ENCODE data around the gene ZBTB7A. TPM values are rescaled to one million over a fixed set of nuclear protein-coding genes. Genes with fewer than 3 reads are reported as not detected.

ZBTB7A gene
- total and polyA plus RNA-seq, 10 of the 15 experiments (the other 5 are each of a cell fraction or from before 2014, with no cell fraction given), result 0.26 to 42.4 (median 4.5) TPM

GRCh38 chr19:4115818-4116385 lies 49.2 kb upstream of the ZBTB7A start:
- no peaks in the 10 kb centered on the region for H4K20me1 ChIP-seq (ENCODE audit: control insufficient read depth, insufficient read depth)
- H3K9me3 ChIP-seq (replicated peaks; ENCODE audit: control insufficient read depth, insufficient read depth, low read length), result no peaks in the 10 kb centered on the region
- ChIA-PET SMC1A (ENCODE audit: uncharacterized antibody, unreplicated experiment) (interaction anchor here (1.0 to 1.8 kb wide), 5 partner anchors 24 to 130 kb away, joined by 3 to 13 read pairs (median 5); no protein-coding TSS in a partner anchor), CTCF (interaction anchor here (1.2 to 3.4 kb wide), 12 partner anchors 10 to 130 kb away, joined by 3 to 25 read pairs (median 8); partner anchors contain the start of gene EEF2), POLR2A (interaction anchor here (0.6 to 1.6 kb wide), 9 partner anchors 11 to 131 kb away, joined by 3 to 12 read pairs (median 5); partner anchors contain the start of gene EEF2), RAD21 (ENCODE audit: unreplicated experiment) (interaction anchor here (0.6 to 2.0 kb wide), 9 partner anchors 12 to 680 kb away, joined by 3 to 11 read pairs (median 8); partner anchors contain the start of gene ZBTB7A)
- peak overlapping the region; percentile 55 for H3K27ac ChIP-seq (ENCODE audit: control insufficient read depth, insufficient read depth)
- peak overlapping the region; percentile 65 for H3K4me2 ChIP-seq (ENCODE audit: control insufficient read depth, insufficient read depth)
- peak overlapping the region; percentile 50; the same call in 1 of the 2 replicates for H3K4me3 ChIP-seq
- peak overlapping the region; percentile 13 for H3K9ac ChIP-seq (ENCODE audit: control insufficient read depth, insufficient read depth, low read length)
- no TSS peak for BruUV-seq (replicated peaks)
- TF ChIP-seq ATF7 (IDR thresholded peaks at IDR 0.05; ENCODE audit: low read depth), result no peak
- 0 out of 2 replicates have a peak, but pooled peaks have one; percentile 1 for TF ChIP-seq SMARCA5 (IDR thresholded peaks at IDR 0.05)
- DNase-seq (ENCODE audit: low read depth, low spot score) (no peak), FAIRE-seq (no peak), ATAC-seq (peak; percentile 68)
- in situ Hi-C loops (cut with MboI) (no loop called here), intact Hi-C loops (cut with micrococcal nuclease; ENCODE audit: unreplicated experiment) (loop anchor here (2.0 kb wide), 1 partner anchor 47 kb away; no protein-coding TSS in a partner anchor)
- H3K36me3 ChIP-seq (ENCODE audit: control insufficient read depth in 2 of 2, insufficient read depth in 2 of 2, low read length in 1 of 2), result peaks cover 21 to 23% of the 10 kb centered on the region in 2 experiments
- H3K79me2 ChIP-seq (ENCODE audit: control insufficient read depth, insufficient read depth, low read length), result peaks cover 20% of the 10 kb centered on the region
- WGBS (ENCODE audit: insufficient coverage, insufficient replicate concordance, low lambda C conversion rate, missing lambda C conversion rate), result 46% methylated on average over 13 of the region's 13 CpGs
- H3K27me3 ChIP-seq (replicated peaks in 1 of 2; ENCODE audit: control insufficient read depth in 2 of 2, insufficient read depth in 2 of 2, low read length in 1 of 2), result no peaks in the 10 kb centered on the region
- peaks cover 21% of the 10 kb centered on the region for H3K4me1 ChIP-seq (ENCODE audit: control insufficient read depth, insufficient read depth, low read length)
- H2AFZ ChIP-seq (ENCODE audit: control insufficient read depth, low read depth, low read length), result no peak overlapping the region

GRCh38 chr19:4115050-4115817 lies 48.5 kb upstream of the ZBTB7A start:
- peak overlapping the region; percentile 65 for H3K4me2 ChIP-seq (ENCODE audit: control insufficient read depth, insufficient read depth)
- peak overlapping the region; percentile 55 for H3K27ac ChIP-seq (ENCODE audit: control insufficient read depth, insufficient read depth)
- peak overlapping the region; percentile 13 for H3K9ac ChIP-seq (ENCODE audit: control insufficient read depth, insufficient read depth, low read length)
- H3K4me3 ChIP-seq, result peak overlapping the region; percentile 50
- CTCF ChIA-PET, result interaction anchor here (1.0 to 3.4 kb wide), 14 partner anchors 9 to 130 kb away, joined by 3 to 25 read pairs (median 6); partner anchors contain the start of gene EEF2
- H3K4me1 ChIP-seq (ENCODE audit: control insufficient read depth, insufficient read depth, low read length), result peaks cover 28% of the 10 kb centered on the region
- in situ Hi-C loops (cut with MboI) (no loop called here), intact Hi-C loops (cut with micrococcal nuclease; ENCODE audit: unreplicated experiment) (loop anchor here (2.0 kb wide), 1 partner anchor 46 kb away; no protein-coding TSS in a partner anchor)
- BruUV-seq (replicated peaks), result no TSS peak
- H3K36me3 ChIP-seq (ENCODE audit: control insufficient read depth in 2 of 2, insufficient read depth in 2 of 2, low read length in 1 of 2), result peaks cover 25 to 29% of the 10 kb centered on the region in 2 experiments
- peak; percentile 93 for FAIRE-seq
- SMC1A ChIA-PET (ENCODE audit: uncharacterized antibody, unreplicated experiment), result interaction anchor here (1.0 to 1.8 kb wide), 9 partner anchors 11 to 129 kb away, joined by 3 to 13 read pairs (median 4); no protein-coding TSS in a partner anchor
- WGBS (ENCODE audit: insufficient coverage, insufficient replicate concordance, low lambda C conversion rate, missing lambda C conversion rate), result 5% methylated on average over 27 of the region's 27 CpGs
- peak; percentile 96 for ATAC-seq
- H3K27me3 ChIP-seq (replicated peaks in 1 of 2; ENCODE audit: control insufficient read depth in 2 of 2, insufficient read depth in 2 of 2, low read length in 1 of 2), result no peaks in the 10 kb centered on the region
- RAD21 ChIA-PET (ENCODE audit: unreplicated experiment), result interaction anchor here (0.5 to 2.0 kb wide), 11 partner anchors 25 to 681 kb away, joined by 3 to 11 read pairs (median 4); partner anchors contain the start of genes EEF2, PIAS4 and ZBTB7A
- POLR2A ChIA-PET, result interaction anchor here (0.6 to 1.6 kb wide), 11 partner anchors 10 to 228 kb away, joined by 3 to 12 read pairs (median 5); partner anchors contain the start of gene EEF2
- H3K79me2 ChIP-seq (ENCODE audit: control insufficient read depth, insufficient read depth, low read length), result peaks cover 17% of the 10 kb centered on the region
- H4K20me1 ChIP-seq (ENCODE audit: control insufficient read depth, insufficient read depth), result no peaks in the 10 kb centered on the region
- H2AFZ ChIP-seq (ENCODE audit: control insufficient read depth, low read depth, low read length), result no peak overlapping the region
- no peaks in the 10 kb centered on the region for H3K9me3 ChIP-seq (replicated peaks; ENCODE audit: control insufficient read depth, insufficient read depth, low read length)
- peak; percentile 67 for DNase-seq (ENCODE audit: low read depth, low spot score)
- TF ChIP-seq ZBTB33 (IDR thresholded peaks at IDR 0.05) (no peak), SPI1 (IDR thresholded peaks at IDR 0.05; ENCODE audit: borderline replicate concordance, insufficient read depth, low read depth, low read length) (no peak), ATF2 (IDR thresholded peaks at IDR 0.05; ENCODE audit: low read length) (no peak), WRNIP1 (IDR thresholded peaks at IDR 0.05; ENCODE audit: borderline replicate concordance, low read depth, low read length) (no peak), CREB1 (IDR thresholded peaks at IDR 0.05; ENCODE audit: low read depth) (peak; percentile 55), BCL11A (IDR thresholded peaks at IDR 0.05; ENCODE audit: low read depth, low read length) (0 out of 2 replicates have a peak, but pooled peaks have one; percentile 2), SRF (IDR thresholded peaks at IDR 0.05; ENCODE audit: low read depth in 2 of 2, low read length in 2 of 2) (peak in 1 of 2 experiments; percentile 67; a peak in 1 of 4 replicates), TARDBP (IDR thresholded peaks at IDR 0.05; ENCODE audit: borderline replicate concordance) (no peak), NFXL1 (IDR thresholded peaks at IDR 0.05; ENCODE audit: borderline replicate concordance) (no peak)

Data from GM12878 (cell line).